ENCODE results near the gene ABCA5. TPM values are rescaled to one million over a fixed set of nuclear protein-coding genes. Genes with fewer than 3 reads are reported as not detected.

ABCA5 gene
- total RNA-seq, 1 experiment from 2014 or later = 4.5 TPM

GRCh38 chr17:69325518-69326376, 1.2 kb downstream of the ABCA5 start:
- Histone ChIP-seq H4K8ac (replicated peaks; ENCODE audit: insufficient read length, low read depth, low read length) (no peak overlapping the region), H3K4me1 (ENCODE audit: insufficient read depth, low read length) (peaks cover 2% of the 10 kb centered on the region; the same call in 1 of the 2 replicates), H3K18ac (ENCODE audit: insufficient read length, low read depth, low read length) (no peak overlapping the region), H3K14ac (ENCODE audit: insufficient read depth, low read length) (no peak overlapping the region), H2BK15ac (ENCODE audit: low read depth, low read length) (no peak overlapping the region), H3K79me2 (ENCODE audit: insufficient read depth, low read length) (no peaks in the 10 kb centered on the region), H3K9me3 (ENCODE audit: control insufficient read depth, low read depth, low read length) (no peaks in the 10 kb centered on the region), H2AK5ac (ENCODE audit: insufficient read length, low read length) (no peak overlapping the region), H3K23me2 (ENCODE audit: insufficient read length, low read depth, low read length, poor library complexity, severe bottlenecking) (peaks cover 16% of the 10 kb centered on the region), H4K5ac (ENCODE audit: insufficient read length, low read depth, low read length) (no peak overlapping the region), H3K4ac (ENCODE audit: low read depth, low read length) (no peak overlapping the region), H3K27ac (ENCODE audit: insufficient read length, low read depth, low read length) (no peak overlapping the region), H2BK5ac (ENCODE audit: insufficient read length, low read length) (no peak overlapping the region), H3K9ac (ENCODE audit: extremely low read depth, insufficient read length, low read length) (no peak overlapping the region), H4K91ac (ENCODE audit: insufficient read length, low read depth, low read length) (no peak overlapping the region), H3K56ac (ENCODE audit: insufficient read length, low read depth, low read length) (no peak overlapping the region), H2BK20ac (ENCODE audit: low read depth, low read length, poor library complexity, severe bottlenecking) (no peak overlapping the region), H3K4me2 (ENCODE audit: insufficient read depth, insufficient read length, low read length) (peak overlapping the region; percentile 96), H2BK120ac (ENCODE audit: low read depth, low read length, poor library complexity, severe bottlenecking) (no peak overlapping the region), H2BK12ac (ENCODE audit: insufficient read length, low read depth, low read length) (no peak overlapping the region), H3K23ac (ENCODE audit: insufficient read length, low read depth, low read length) (no peak overlapping the region), H2AFZ (ENCODE audit: low read length) (no peak overlapping the region), H3K27me3 (ENCODE audit: insufficient read depth, low read length) (peaks cover 3% of the 10 kb centered on the region; the same call in 1 of the 2 replicates), H3K79me1 (ENCODE audit: insufficient read depth, low read depth, low read length, poor library complexity, severe bottlenecking) (no peaks in the 10 kb centered on the region), H3T11ph (ENCODE audit: low read length) (no peak overlapping the region), H4K20me1 (ENCODE audit: control insufficient read depth, insufficient read depth, insufficient read length) (no peaks in the 10 kb centered on the region)
- peak overlapping the region; percentile 85 to 89 for H3K4me3 Mint-ChIP-seq
- WGBS (ENCODE audit: extremely low coverage, insufficient read length, low lambda C conversion rate) = no CpG with 5 or more reads among the region's 15 CpGs
- peaks cover 19% of the 10 kb centered on the region in 2 experiments for H3K9me3 Mint-ChIP-seq
- no peak overlapping the region; a peak in 1 of 7 replicates for H3K27ac Mint-ChIP-seq
- DNase-seq = no peak
- H3K36me3 Mint-ChIP-seq (ENCODE audit: insufficient read depth in 1 of 3, low read depth in 3 of 3) = peaks cover 2 to 19% (median 5%) of the 10 kb centered on the region in 3 experiments; a peak in 4 of 7 replicates
- TF ChIP-seq CTCF (conservative IDR thresholded peaks at IDR 0.05) = no peak
- peaks cover 31 to 46% of the 10 kb centered on the region in 2 experiments for H3K4me1 Mint-ChIP-seq
- peaks cover 47% of the 10 kb centered on the region for H3K27me3 Mint-ChIP-seq (ENCODE audit: low read depth)

All from H9 (cell line).